H1 (cell line): ENCODE data around the gene MAP7D1. TPM values are rescaled to one million over a fixed set of nuclear protein-coding genes. Genes with fewer than 3 reads are reported as not detected.
A peak's percentile ranks its signal among the peaks of the same experiment; 100 is the strongest.

Source experiments
- CTCF ChIA-PET: fragments of 300-600 bp; sonication (Branson Sonifier 250); formaldehyde crosslinking; loops from one replicate; lab custom pipeline; 2021; ENCODE audit not compliant: partially characterized antibody; lab: Charles Lee
- POLR2A ChIA-PET: fragments of 300-600 bp; sonication (Branson Sonifier 250); formaldehyde crosslinking; loops from one replicate; lab custom pipeline; 2021; ENCODE audit warnings: inconsistent platforms; ENCODE audit not compliant: partially characterized antibody; lab: Charles Lee
- DNase-seq, 2 experiments: peaks; one replicate each; pipeline versions ENCODE4 v3.0.0 to v3.0.0-alpha.2; 2010 to 2022; ENCODE audit warnings: low spot score in 2 of 2, low read depth in 1 of 2, mixed read lengths in 1 of 2
- FAIRE-seq: peaks from 2 replicates; lab custom pipeline; 2011; peaks lifted over from hg19 to GRCh38; lab: Jason Lieb, UNC
- H2AFZ ChIP-seq: 2 replicates; pipeline ENCODE4 v1.8.1; 2012; ENCODE audit warnings: low read length, inconsistent platforms
- H2AK5ac ChIP-seq: 2 replicates; pipeline ENCODE4 v1.6.1; 2013; ENCODE audit warnings: low read depth, low read length
- H2BK120ac ChIP-seq: replicated peaks from 2 replicates; pipeline ENCODE3; 2013; ENCODE audit warnings: low read depth, low read length, inconsistent platforms
- H2BK12ac ChIP-seq: 2 replicates; pipeline ENCODE4 v1.6.1; 2013; ENCODE audit warnings: low read depth, low read length
- H2BK15ac ChIP-seq: 2 replicates; pipeline ENCODE4 v1.6.1; 2013; ENCODE audit warnings: low read length
- H2BK20ac ChIP-seq: 2 replicates; pipeline ENCODE4 v1.6.1; 2013; ENCODE audit warnings: low read length
- H2BK5ac ChIP-seq: 2 replicates; pipeline ENCODE4 v1.6.1; 2013; ENCODE audit warnings: low read depth, low read length
- H3K14ac ChIP-seq: 2 replicates; pipeline ENCODE4 v1.6.1; 2013; ENCODE audit warnings: inconsistent platforms; ENCODE audit not compliant: insufficient read length
- H3K18ac ChIP-seq: 2 replicates; pipeline ENCODE4 v1.6.1; 2013; ENCODE audit warnings: low read length; ENCODE audit errors: extremely low read depth
- H3K23ac ChIP-seq: 2 replicates; pipeline ENCODE4 v1.6.1; 2013; ENCODE audit warnings: inconsistent platforms; ENCODE audit not compliant: insufficient read length
- H3K23me2 ChIP-seq: 2 replicates; pipeline ENCODE4 v1.6.1; 2013; ENCODE audit warnings: low read depth, low read length
- H3K27ac ChIP-seq: 2 replicates; pipeline ENCODE4 v1.6.1; 2011; ENCODE audit warnings: low read depth, low read length, inconsistent platforms
- H3K27me3 ChIP-seq, 4 experiments: replicated peaks in 1 of 4; 1 replicate in 1 of 4; 2 replicates in 3 of 4; pipeline versions ENCODE4 v1.6.1 to v1.8.1; 2011 to 2013; ENCODE audit warnings: low read length in 3 of 4, mild to moderate bottlenecking in 3 of 4, inconsistent platforms in 2 of 4, mixed read lengths in 2 of 4, moderate library complexity in 1 of 4; ENCODE audit not compliant: control insufficient read depth in 3 of 4, insufficient read depth in 3 of 4; ENCODE audit errors: extremely low read depth in 1 of 4
- H3K36me3 ChIP-seq, 4 experiments: 2 replicates each; pipeline versions ENCODE4 v1.6.1 to v1.8.1; 2011 to 2013; ENCODE audit warnings: mild to moderate bottlenecking in 4 of 4, low read length in 3 of 4, moderate library complexity in 2 of 4, control low read depth in 1 of 4, inconsistent platforms in 1 of 4; ENCODE audit not compliant: insufficient read depth in 4 of 4, control insufficient read depth in 2 of 4
- H3K4ac ChIP-seq: replicated peaks from 2 replicates; pipeline ENCODE3; 2013; ENCODE audit warnings: low read length, low read depth, mixed read lengths, inconsistent platforms; ENCODE audit not compliant: insufficient read length
- H3K4me1 ChIP-seq, 4 experiments: replicated peaks in 1 of 4; 1 replicate in 1 of 4; 2 replicates in 3 of 4; pipeline versions ENCODE4 v1.6.1 to v1.8.1; 2011 to 2013; ENCODE audit warnings: low read length in 3 of 4, inconsistent platforms in 2 of 4, mixed read lengths in 1 of 4; ENCODE audit not compliant: insufficient read depth in 4 of 4, control insufficient read depth in 3 of 4
- H3K4me2 ChIP-seq, 2 experiments: 2 replicates each; pipeline versions ENCODE4 v1.6.1 to v1.8.1; 2011 to 2013; ENCODE audit warnings: low read depth in 2 of 2, low read length in 2 of 2, control low read depth in 1 of 2, inconsistent platforms in 1 of 2, mild to moderate bottlenecking in 1 of 2; ENCODE audit not compliant: insufficient read depth in 1 of 2
- H3K4me3 ChIP-seq, 4 experiments: fragments of 200-600, 300-600 bp in 1 of 4; sonication (generic), shearing (Covaris generic), sonication (Bioruptor Twin) in 1 of 4; 2 replicates each; pipeline versions ENCODE4 v1.5.1 to v1.8.1; 2011 to 2016; ENCODE audit warnings: low read length in 4 of 4, low read depth in 3 of 4, control low read depth in 2 of 4, inconsistent platforms in 2 of 4, mild to moderate bottlenecking in 2 of 4, mixed read lengths in 1 of 4, moderate library complexity in 1 of 4; ENCODE audit not compliant: insufficient read depth in 2 of 4; ENCODE audit errors: extremely low read depth in 1 of 4
- H3K56ac ChIP-seq: replicated peaks from 2 replicates; pipeline ENCODE3; 2013; ENCODE audit warnings: low read depth, mild to moderate bottlenecking, mixed read lengths, low read length, inconsistent platforms; ENCODE audit not compliant: insufficient read length
- H3K79me1 ChIP-seq: 2 replicates; pipeline ENCODE4 v1.6.1; 2013; ENCODE audit warnings: low read depth, low read length, control low read depth
- H3K79me2 ChIP-seq, 2 experiments: 2 replicates each; pipeline versions ENCODE4 v1.6.1 to v1.8.1; 2012 to 2013; ENCODE audit warnings: low read length in 2 of 2, mild to moderate bottlenecking in 2 of 2, inconsistent platforms in 1 of 2; ENCODE audit not compliant: insufficient read depth in 2 of 2, control insufficient read depth in 1 of 2
- H3K9ac ChIP-seq, 4 experiments: replicated peaks in 1 of 4; 1 replicate in 1 of 4; 2 replicates in 3 of 4; pipeline versions ENCODE4 v1.6.1 to v1.8.1; 2011 to 2013; ENCODE audit warnings: low read depth in 3 of 4, low read length in 3 of 4, control low read depth in 2 of 4, mild to moderate bottlenecking in 2 of 4, moderate library complexity in 2 of 4, inconsistent platforms in 1 of 4; ENCODE audit errors: extremely low read depth in 1 of 4
- H3K9me3 ChIP-seq, 2 experiments: 2 replicates each; pipeline versions ENCODE4 v1.6.1 to v1.8.1; 2012 to 2013; ENCODE audit warnings: mild to moderate bottlenecking in 2 of 2, moderate library complexity in 2 of 2, control low read depth in 1 of 2, inconsistent platforms in 1 of 2, low read depth in 1 of 2, low read length in 1 of 2, mixed read lengths in 1 of 2; ENCODE audit not compliant: insufficient read depth in 2 of 2
- H4K20me1 ChIP-seq, 2 experiments: replicated peaks in 1 of 2; 2 replicates each; pipeline versions ENCODE3 to v1.8.1; 2011 to 2013; ENCODE audit warnings: inconsistent platforms in 2 of 2, low read length in 2 of 2, mild to moderate bottlenecking in 1 of 2; ENCODE audit not compliant: insufficient read depth in 2 of 2, control insufficient read depth in 1 of 2
- H4K5ac ChIP-seq: 2 replicates; pipeline ENCODE4 v1.6.1; 2013; ENCODE audit warnings: low read length, low read depth, mixed read lengths, inconsistent platforms; ENCODE audit not compliant: insufficient read length
- H4K8ac ChIP-seq: 2 replicates; pipeline ENCODE4 v1.8.0; 2013; ENCODE audit warnings: mild to moderate bottlenecking, moderate library complexity, low read length, inconsistent platforms; ENCODE audit not compliant: insufficient read depth; ENCODE audit errors: extremely low read depth
- H4K91ac ChIP-seq: replicated peaks from 2 replicates; pipeline ENCODE3; 2013; ENCODE audit warnings: low read length, mixed read lengths, inconsistent platforms; ENCODE audit not compliant: insufficient read length
- CEBPB ChIP-seq: IDR thresholded peaks from 2 replicates; pipeline ENCODE4 v1.6.1; 2012; ENCODE audit warnings: low read depth, low read length
- KDM5A ChIP-seq: fragments of 200-600 bp; IDR thresholded peaks from 2 replicates; pipeline ENCODE4 v1.7.1; 2012; ENCODE audit warnings: mild to moderate bottlenecking, low read length, inconsistent platforms, mixed read lengths
- WGBS, 2 experiments: shearing (Covaris generic) in 1 of 2; methylation state at CpG; one replicate each; pipeline versions ENCODE4 v1.1.6 to v1.1.7; 2013 to 2015; ENCODE audit warnings: low lambda C conversion rate in 2 of 2, mixed read lengths in 2 of 2, inconsistent platforms in 1 of 2, low coverage in 1 of 2, missing lambda C conversion rate in 1 of 2; ENCODE audit not compliant: insufficient replicate concordance in 2 of 2, insufficient coverage in 1 of 2, insufficient read length in 1 of 2; ENCODE audit errors: extremely low coverage in 1 of 2, missing lambda C conversion rate in 1 of 2; 5-methylcytosine and 5-hydroxymethylcytosine counted together
- polyA plus RNA-seq, 7 experiments: library from polyadenylated mRNA; depleted of rRNA in 3 of 7; stranded (reverse) in 5 of 7; unstranded in 2 of 7; fragments of >200 nt in 5 of 7; fragments of 200-250 nt in 2 of 7; gene quantifications; 1 replicate in 5 of 7; 2 replicates in 1 of 7; 4 replicates in 1 of 7; pipeline versions ENCODE4 v1.2.1 to v1.2.3, GENCODE V29; 2011 to 2013; ENCODE audit warnings: missing spikeins in 2 of 7, mixed read lengths in 2 of 7
- total RNA-seq: library from RNA; stranded (reverse); fragmentation: NEBNext Ultra II Directional; extraction: Animal tissue kit (Norgen Biotek cat#: 25700); gene quantifications from 2 replicates; pipeline ENCODE4 v1.2.1, GENCODE V29; 2021

MAP7D1 gene
- total and polyA plus RNA-seq, 2 of the 8 experiments (the other 6 are each of a cell fraction or from before 2014, with no cell fraction given): 18.2 to 52.4 TPM

- Histone ChIP-seq H3K4ac (no peak overlapping the region), H3K23ac (no peak overlapping the region), H2BK15ac (no peak overlapping the region), H3K9me3 (no peaks in the 10 kb centered on the region), H3K4me2 (no peak overlapping the region), H3K56ac (no peak overlapping the region), H3K9ac (no peak overlapping the region), H4K5ac (no peak overlapping the region), H3K79me1 (no peaks in the 10 kb centered on the region; the same call in 1 of the 2 replicates), H3K23me2 (no peaks in the 10 kb centered on the region), H4K8ac (no peak overlapping the region), H4K20me1 (peaks cover 3 to 26% of the 10 kb centered on the region in 2 experiments), H2AK5ac (no peak overlapping the region), H2AFZ (no peak overlapping the region), H3K79me2 (0 out of 4 replicates have a peak, but pooled peaks cover 0 to 3% of the 10 kb centered on the region in 2 experiments), H3K14ac (no peak overlapping the region), H2BK20ac (no peak overlapping the region), H3K4me1 (no peaks in the 10 kb centered on the region), H2BK12ac (no peak overlapping the region), H2BK5ac (no peak overlapping the region), H3K27me3 (no peaks in the 10 kb centered on the region), H2BK120ac (no peak overlapping the region), H3K4me3 (no peak overlapping the region), H3K36me3 (peaks cover 7 to 21% (median 12%) of the 10 kb centered on the region in 4 experiments; a peak in 6 of 8 replicates), H4K91ac (no peak overlapping the region), H3K18ac (no peak overlapping the region), H3K27ac (no peak overlapping the region)
- FAIRE-seq (no peak), DNase-seq (no peak)
- TF ChIP-seq KDM5A (no peak), CEBPB (peak; percentile 80; the same call in 1 of the 2 replicates)
- ChIA-PET CTCF (interaction anchor here (1.1 to 17.6 kb wide), 3 partner anchors 15 to 41 kb away, joined by 5 to 233 read pairs (median 162); partner anchors contain the start of genes MAP7D1 and TRAPPC3), POLR2A (no interaction called here)
- 88% methylated on average over 3 of the region's 3 CpGs; no CpG with 5 or more reads in 1 of the 2 experiments for WGBS, 2 experiments
Measured at GRCh38 chr1:36168514-36168913, 12.6 kb downstream of the MAP7D1 start.
